Measurements from ENCODE around the gene TAS2R39. TPM values are rescaled to one million over a fixed set of nuclear protein-coding genes. Genes with fewer than 3 reads are reported as not detected.
"Not testable (repeated sequence)": the region's sequence is repeated elsewhere in the genome, so short reads cannot be mapped to it uniquely, and the experiment has no call there.

Gene TAS2R39
- total RNA-seq, result not detected
- not detected for total RNA-seq (2013)

GRCh38 chr7:143183024-143183423 is at the start of gene TAS2R39:
TAS2R39 (plus strand) TSS chr7:143183419; CDS start chr7:143183419, 0 bp downstream.
- H3K4me1 ChIP-seq (ENCODE audit: control insufficient read depth, insufficient read depth, low read length), result no peaks in the 10 kb centered on the region
- peaks cover 6% of the 10 kb centered on the region for H3K36me3 Mint-ChIP-seq
- WGBS (ENCODE audit: insufficient coverage), result 79% methylated on average over 3 of the region's 3 CpGs
- no peak within 1 kb of the TSS for H3K4me3 Mint-ChIP-seq
- DNase-seq (no peak), ATAC-seq (no peak)
- H3K36me3 ChIP-seq (ENCODE audit: control insufficient read depth, insufficient read depth, low read length), result no peaks in the 10 kb centered on the region
- no peak within 1 kb of the TSS for H3K27ac Mint-ChIP-seq
- peaks cover 1% of the 10 kb centered on the region in 2 donors for H3K9me3 Mint-ChIP-seq
- no peak for TF ChIP-seq CTCF (IDR thresholded peaks at IDR 0.05)
- no peaks in the 10 kb centered on the region for H3K4me1 Mint-ChIP-seq
- peaks cover 7 to 39% of the 10 kb centered on the region in 2 donors for H3K27me3 Mint-ChIP-seq (ENCODE audit: low read depth in 2 of 2)
- intact Hi-C loops (cut with micrococcal nuclease), result no loop called here
- no peak within 1 kb of the TSS for H3K4me3 ChIP-seq (ENCODE audit: low read length)
- no peak within 1 kb of the TSS for H3K27ac ChIP-seq (ENCODE audit: low read length)
- no peaks in the 10 kb centered on the region for H3K9me3 ChIP-seq (ENCODE audit: control insufficient read depth, insufficient read depth, low read length)
- no peaks in the 10 kb centered on the region for H3K27me3 ChIP-seq (ENCODE audit: control insufficient read depth, insufficient read depth, low read length)

- H3K27me3 Mint-ChIP-seq (ENCODE audit: low read depth in 2 of 2), result peaks cover 0 to 17% of the 10 kb centered on the region in 2 donors
- intact Hi-C loops (cut with micrococcal nuclease), result no loop called here
- H3K4me1 Mint-ChIP-seq, result no peaks in the 10 kb centered on the region
- no peaks in the 10 kb centered on the region for H3K36me3 Mint-ChIP-seq
- H3K9me3 ChIP-seq (ENCODE audit: control insufficient read depth, insufficient read depth, low read length), result no peaks in the 10 kb centered on the region
- TF ChIP-seq CTCF (IDR thresholded peaks at IDR 0.05), result no peak
- ATAC-seq (no peak), DNase-seq (no peak)
- no peak overlapping the region for H3K4me3 ChIP-seq (ENCODE audit: low read length)
- no peak overlapping the region for H3K27ac ChIP-seq (ENCODE audit: low read length)
- no peak overlapping the region for H3K4me3 Mint-ChIP-seq
- peaks cover 2 to 3% of the 10 kb centered on the region in 2 donors for H3K9me3 Mint-ChIP-seq
- no peaks in the 10 kb centered on the region for H3K27me3 ChIP-seq (ENCODE audit: control insufficient read depth, insufficient read depth, low read length)
- no peaks in the 10 kb centered on the region for H3K4me1 ChIP-seq (ENCODE audit: control insufficient read depth, insufficient read depth, low read length)
- H3K36me3 ChIP-seq (ENCODE audit: control insufficient read depth, insufficient read depth, low read length), result no peaks in the 10 kb centered on the region
- no peak overlapping the region for H3K27ac Mint-ChIP-seq
These were observed 36.1 kb upstream of the TAS2R39 start for GRCh38 chr7:143147070-143147469.

- Mint-ChIP-seq H3K4me1 (no peaks in the 10 kb centered on the region), H3K36me3 (no peaks in the 10 kb centered on the region), H3K27me3 (ENCODE audit: low read depth in 2 of 2) (peaks cover 0 to 17% of the 10 kb centered on the region in 2 donors), H3K27ac (no peak overlapping the region), H3K4me3 (no peak overlapping the region), H3K9me3 (peaks cover 2 to 3% of the 10 kb centered on the region in 2 donors)
- DNase-seq, result no peak
- Histone ChIP-seq H3K4me1 (ENCODE audit: control insufficient read depth, insufficient read depth, low read length) (no peaks in the 10 kb centered on the region), H3K36me3 (ENCODE audit: control insufficient read depth, insufficient read depth, low read length) (no peaks in the 10 kb centered on the region), H3K27me3 (ENCODE audit: control insufficient read depth, insufficient read depth, low read length) (no peaks in the 10 kb centered on the region), H3K27ac (ENCODE audit: low read length) (no peak overlapping the region), H3K4me3 (ENCODE audit: low read length) (no peak overlapping the region), H3K9me3 (ENCODE audit: control insufficient read depth, insufficient read depth, low read length) (no peaks in the 10 kb centered on the region)
- 68% methylated on average over 4 of the region's 4 CpGs for WGBS (ENCODE audit: insufficient coverage)
- intact Hi-C loops (cut with micrococcal nuclease), result no loop called here
- no peak for ATAC-seq
- no peak for TF ChIP-seq CTCF (IDR thresholded peaks at IDR 0.05)
These were observed 35.2 kb upstream of the TAS2R39 start for GRCh38 chr7:143148050-143148449.

- intact Hi-C loops (cut with micrococcal nuclease), result no loop called here
- ATAC-seq (no peak), DNase-seq (no peak)
- no peak for TF ChIP-seq CTCF (IDR thresholded peaks at IDR 0.05)
- H3K27ac Mint-ChIP-seq, result no peak overlapping the region
- H3K4me3 Mint-ChIP-seq, result no peak overlapping the region
- H3K9me3 ChIP-seq (ENCODE audit: control insufficient read depth, insufficient read depth, low read length), result no peaks in the 10 kb centered on the region
- no peak overlapping the region for H3K4me3 ChIP-seq (ENCODE audit: low read length)
- no peaks in the 10 kb centered on the region for H3K4me1 ChIP-seq (ENCODE audit: control insufficient read depth, insufficient read depth, low read length)
- no peak overlapping the region for H3K27ac ChIP-seq (ENCODE audit: low read length)
- no peaks in the 10 kb centered on the region for H3K36me3 Mint-ChIP-seq
- no peaks in the 10 kb centered on the region for H3K27me3 ChIP-seq (ENCODE audit: control insufficient read depth, insufficient read depth, low read length)
- H3K4me1 Mint-ChIP-seq, result no peaks in the 10 kb centered on the region
- H3K36me3 ChIP-seq (ENCODE audit: control insufficient read depth, insufficient read depth, low read length), result no peaks in the 10 kb centered on the region
- peaks cover 2 to 17% of the 10 kb centered on the region in 2 donors for H3K27me3 Mint-ChIP-seq (ENCODE audit: low read depth in 2 of 2)
- peaks cover 2 to 3% of the 10 kb centered on the region in 2 donors for H3K9me3 Mint-ChIP-seq
These were observed 34.6 kb upstream of the TAS2R39 start for GRCh38 chr7:143148651-143149050.

- H3K4me3 ChIP-seq (ENCODE audit: low read length); H3K27ac Mint-ChIP-seq; H3K27me3 ChIP-seq (ENCODE audit: control insufficient read depth, insufficient read depth, low read length); H3K27ac ChIP-seq (ENCODE audit: low read length); intact Hi-C loops (cut with micrococcal nuclease); H3K36me3 Mint-ChIP-seq; H3K4me1 ChIP-seq (ENCODE audit: control insufficient read depth, insufficient read depth, low read length); H3K4me3 Mint-ChIP-seq; ATAC-seq; H3K9me3 Mint-ChIP-seq; H3K36me3 ChIP-seq (ENCODE audit: control insufficient read depth, insufficient read depth, low read length); H3K4me1 Mint-ChIP-seq; DNase-seq; H3K9me3 ChIP-seq (ENCODE audit: control insufficient read depth, insufficient read depth, low read length): not testable (repeated sequence)
- peaks cover 2 to 17% of the 10 kb centered on the region in 2 donors for H3K27me3 Mint-ChIP-seq (ENCODE audit: low read depth in 2 of 2)
- WGBS (ENCODE audit: insufficient coverage), result 95% methylated on average over 5 of the region's 6 CpGs
These were observed 32.5 kb upstream of the TAS2R39 start for GRCh38 chr7:143150696-143151095.

- DNase-seq; H3K9me3 ChIP-seq (ENCODE audit: control insufficient read depth, insufficient read depth, low read length); H3K4me3 ChIP-seq (ENCODE audit: low read length); H3K4me1 ChIP-seq (ENCODE audit: control insufficient read depth, insufficient read depth, low read length); H3K27ac Mint-ChIP-seq; H3K36me3 ChIP-seq (ENCODE audit: control insufficient read depth, insufficient read depth, low read length); H3K9me3 Mint-ChIP-seq; ATAC-seq; H3K27me3 Mint-ChIP-seq (ENCODE audit: low read depth in 2 of 2); H3K27me3 ChIP-seq (ENCODE audit: control insufficient read depth, insufficient read depth, low read length); intact Hi-C loops (cut with micrococcal nuclease); H3K4me3 Mint-ChIP-seq; H3K27ac ChIP-seq (ENCODE audit: low read length); H3K4me1 Mint-ChIP-seq; H3K36me3 Mint-ChIP-seq: not testable (repeated sequence)
- 81% methylated on average over 3 of the region's 3 CpGs for WGBS (ENCODE audit: insufficient coverage)
These were observed 24.6 kb upstream of the TAS2R39 start for GRCh38 chr7:143158617-143159016.
